HepG2 (cell line): ENCODE results near the gene PCGF2. TPM values are rescaled to one million over a fixed set of nuclear protein-coding genes. Genes with fewer than 3 reads are reported as not detected.
A peak's percentile ranks its signal among the peaks of the same experiment; 100 is the strongest.

Experiments
- AGO2 ChIP-seq: fragments of 200-400 bp; formaldehyde crosslinking; optimal IDR thresholded peaks from 2 replicates; pipeline ENCODE3; 2017; ENCODE audit warnings: mild to moderate bottlenecking, low read depth, low read length, moderate library complexity
- BHLHE40 ChIP-seq: IDR thresholded peaks from 2 replicates; pipeline ENCODE4 v1.6.1; 2011; ENCODE audit warnings: low read length, improper control_type of control experiment
- CSRNP2 ChIP-seq: sonication (generic); formaldehyde crosslinking; conservative IDR thresholded peaks from 2 replicates; pipeline ENCODE4 v1.8.0; 2022; ENCODE audit warnings: low read depth, missing genetic modification reagents
- GATA4 ChIP-seq: sonication (generic); IDR thresholded peaks from 2 replicates; pipeline ENCODE4 v1.6.1; 2016; ENCODE audit warnings: antibody characterized with exemption, low read depth, borderline replicate concordance
- HDAC1 ChIP-seq: sonication (generic); formaldehyde crosslinking; IDR thresholded peaks from 2 replicates; pipeline ENCODE4 v1.5.1; 2020; ENCODE audit warnings: mild to moderate bottlenecking, missing genetic modification reagents
- HNRNPUL1 ChIP-seq: fragments of 200-400 bp; formaldehyde crosslinking; IDR thresholded peaks from 2 replicates; pipeline ENCODE4 v1.6.1; 2017; ENCODE audit warnings: low read depth, mild to moderate bottlenecking, low read length, moderate library complexity
- KLF12 ChIP-seq: sonication (generic); formaldehyde crosslinking; IDR thresholded peaks from 2 replicates; pipeline ENCODE4 v1.4.0; 2020; ENCODE audit warnings: missing genetic modification reagents, borderline replicate concordance
- MAFK ChIP-seq, 2 experiments: IDR thresholded peaks in 1 of 2; conservative IDR thresholded peaks in 1 of 2; 2 replicates each; pipeline ENCODE4 v1.6.1; 2011; ENCODE audit warnings: improper control_type of control experiment in 2 of 2, low read length in 2 of 2
- MTA1 ChIP-seq: sonication (generic); formaldehyde crosslinking; IDR thresholded peaks from 2 replicates; pipeline ENCODE4 v1.4.0; 2020; ENCODE audit warnings: missing genetic modification reagents, mild to moderate bottlenecking, borderline replicate concordance
- NFRKB ChIP-seq: fragments of 450-650 bp; IDR thresholded peaks from 2 replicates; pipeline ENCODE4 v1.6.1; 2017
- POLR2AphosphoS2 ChIP-seq: IDR thresholded peaks from 2 replicates; pipeline ENCODE4 v1.6.1; 2011; ENCODE audit warnings: low read depth, low read length, improper control_type of control experiment
- PRDM10 ChIP-seq: sonication (generic); formaldehyde crosslinking; IDR thresholded peaks from 2 replicates; pipeline ENCODE4 v1.4.0; 2020; ENCODE audit warnings: low read depth, missing genetic modification reagents
- RXRB ChIP-seq: IDR thresholded peaks from 2 replicates; pipeline ENCODE4 v1.6.1; 2016; ENCODE audit warnings: borderline replicate concordance, missing genetic modification reagents, missing compliant biosample characterization
- SIN3B ChIP-seq: fragments of 150-350 bp; IDR thresholded peaks from 2 replicates; pipeline ENCODE4 v1.6.1; 2014; ENCODE audit warnings: low read length
- TBX2 ChIP-seq: sonication (generic); formaldehyde crosslinking; IDR thresholded peaks from 2 replicates; pipeline ENCODE4 v1.5.0; 2020; ENCODE audit warnings: missing genetic modification reagents, mild to moderate bottlenecking, borderline replicate concordance
- ZBTB26 ChIP-seq: IDR thresholded peaks from 2 replicates; pipeline ENCODE4 v1.6.1; 2016; ENCODE audit warnings: missing compliant biosample characterization, missing genetic modification reagents, borderline replicate concordance
- ZC3H4 ChIP-seq: sonication (generic); formaldehyde crosslinking; IDR thresholded peaks from 2 replicates; pipeline ENCODE4 v1.4.0; 2020; ENCODE audit warnings: missing genetic modification reagents, borderline replicate concordance
- ZNF138 ChIP-seq: sonication (generic); formaldehyde crosslinking; IDR thresholded peaks from 2 replicates; pipeline ENCODE4 v1.5.0; 2020; ENCODE audit warnings: mild to moderate bottlenecking, low read depth, missing genetic modification reagents
- ZNF431 ChIP-seq: sonication (generic); formaldehyde crosslinking; IDR thresholded peaks from 2 replicates; pipeline ENCODE4 v1.9.0; 2022; ENCODE audit warnings: missing genetic modification reagents, low read depth, mild to moderate bottlenecking, borderline replicate concordance
- ZNF460 ChIP-seq: sonication (generic); formaldehyde crosslinking; IDR thresholded peaks from 2 replicates; pipeline ENCODE4 v1.5.1; 2020; ENCODE audit warnings: missing genetic modification reagents, mild to moderate bottlenecking, borderline replicate concordance
- ZNF503 ChIP-seq: sonication (generic); formaldehyde crosslinking; IDR thresholded peaks from 2 replicates; pipeline ENCODE4 v1.4.0; 2020; ENCODE audit warnings: missing genetic modification reagents
- polyA plus RNA-seq, 8 experiments: library from polyadenylated mRNA; depleted of rRNA in 3 of 8; stranded (reverse) in 7 of 8; unstranded in 1 of 8; fragments of >200 nt; fragmentation: Illumina TruSeq in 4 of 8; extraction: Trizol in 4 of 8; gene quantifications; 2 replicates each; pipeline versions ENCODE4 v1.2.1 to v1.2.3, GENCODE V29; 2011 to 2016; ENCODE audit warnings: low read depth in 4 of 8, missing spikeins in 1 of 8, mixed read lengths in 1 of 8; ENCODE audit not compliant: insufficient read depth in 1 of 8
- total RNA-seq, 5 experiments: library from RNA; depleted of rRNA; stranded (reverse); fragments of >200 nt; fragmentation: Illumina TruSeq; extraction: Trizol; gene quantifications; 2 replicates each; pipeline ENCODE4 v1.2.3, GENCODE V29; 2016; ENCODE audit warnings: low read depth in 1 of 5

The PCGF2 gene
- total and polyA plus RNA-seq, 2 of the 13 experiments (the other 11 are each of a cell fraction or from before 2014, with no cell fraction given), result 11.6 to 29.4 TPM

GRCh38 chr17:38728290-38728831 lies 19.8 kb downstream of the PCGF2 start (continued):
- TF ChIP-seq NFRKB, result no peak
- no peak for TF ChIP-seq ZNF138 (CRISPR knock-in tag)
- no peak for TF ChIP-seq RXRB (CRISPR knock-in tag)
- TF ChIP-seq HNRNPUL1, result no peak
- TF ChIP-seq MTA1 (CRISPR knock-in tag), result no peak
- no peak for TF ChIP-seq SIN3B
- TF ChIP-seq HDAC1 (CRISPR knock-in tag), result no peak
- TF ChIP-seq MAFK (conservative IDR thresholded peaks at IDR 0.05 in 1 of 2, IDR thresholded peaks at IDR 0.05 in 1 of 2; ENCODE audit: low read length in 2 of 2), result no peak
- no peak for TF ChIP-seq TBX2 (CRISPR knock-in tag)
- no peak for TF ChIP-seq BHLHE40
- TF ChIP-seq ZNF460 (CRISPR knock-in tag), result no peak
- TF ChIP-seq ZNF431 (CRISPR knock-in tag), result no peak
- TF ChIP-seq KLF12 (CRISPR knock-in tag), result no peak
- TF ChIP-seq AGO2, result peak; percentile 99
- no peak for TF ChIP-seq ZBTB26 (CRISPR knock-in tag)
- no peak for TF ChIP-seq ZNF503
- TF ChIP-seq GATA4, result no peak
- TF ChIP-seq ZC3H4 (CRISPR knock-in tag), result no peak
- TF ChIP-seq POLR2AphosphoS2, result no peak
- TF ChIP-seq PRDM10 (CRISPR knock-in tag), result no peak
- no peak for TF ChIP-seq CSRNP2 (CRISPR knock-in tag)
